ENCODE results near the gene AMHR2. TPM values are rescaled to one million over a fixed set of nuclear protein-coding genes. Genes with fewer than 3 reads are reported as not detected.
"Not testable (repeated sequence)": the region's sequence is repeated elsewhere in the genome, so short reads cannot be mapped to it uniquely, and the experiment has no call there.

AMHR2 gene
- polyA plus RNA-seq, 1 experiment = not detected

- ChIA-PET CTCF (interaction anchor here (0.5 to 2.1 kb wide), 4 partner anchors 20 to 832 kb away, joined by 3 to 6 read pairs (median 4); no protein-coding TSS in a partner anchor), POLR2A (interaction anchor here (0.5 to 0.7 kb wide), 4 partner anchors 20 to 218 kb away, joined by 3 to 16 read pairs (median 3); partner anchors contain the start of gene AAAS)
- DNase-seq (ENCODE audit: low read depth) = peak; percentile 99
- Histone ChIP-seq H3K4me3 (ENCODE audit: low read depth, low read length) (peak within 1 kb of the TSS; percentile 67), H3K36me3 (ENCODE audit: control insufficient read depth, insufficient read depth, low read length) (peaks cover 2% of the 10 kb centered on the region), H3K27me3 (ENCODE audit: control insufficient read depth, insufficient read depth, low read length) (no peaks in the 10 kb centered on the region)
- TF ChIP-seq, protein P1, sequence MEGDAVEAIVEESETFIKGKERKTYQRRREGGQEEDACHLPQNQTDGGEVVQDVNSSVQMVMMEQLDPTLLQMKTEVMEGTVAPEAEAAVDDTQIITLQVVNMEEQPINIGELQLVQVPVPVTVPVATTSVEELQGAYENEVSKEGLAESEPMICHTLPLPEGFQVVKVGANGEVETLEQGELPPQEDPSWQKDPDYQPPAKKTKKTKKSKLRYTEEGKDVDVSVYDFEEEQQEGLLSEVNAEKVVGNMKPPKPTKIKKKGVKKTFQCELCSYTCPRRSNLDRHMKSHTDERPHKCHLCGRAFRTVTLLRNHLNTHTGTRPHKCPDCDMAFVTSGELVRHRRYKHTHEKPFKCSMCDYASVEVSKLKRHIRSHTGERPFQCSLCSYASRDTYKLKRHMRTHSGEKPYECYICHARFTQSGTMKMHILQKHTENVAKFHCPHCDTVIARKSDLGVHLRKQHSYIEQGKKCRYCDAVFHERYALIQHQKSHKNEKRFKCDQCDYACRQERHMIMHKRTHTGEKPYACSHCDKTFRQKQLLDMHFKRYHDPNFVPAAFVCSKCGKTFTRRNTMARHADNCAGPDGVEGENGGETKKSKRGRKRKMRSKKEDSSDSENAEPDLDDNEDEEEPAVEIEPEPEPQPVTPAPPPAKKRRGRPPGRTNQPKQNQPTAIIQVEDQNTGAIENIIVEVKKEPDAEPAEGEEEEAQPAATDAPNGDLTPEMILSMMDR (IDR thresholded peaks at IDR 0.05; ENCODE audit: insufficient read depth, low read depth, low read length) = no peak
Observed at GRCh38 chr12:53441040-53441833, 17.6 kb downstream of the AMHR2 start, which contains the start of gene PRR13. Gene PRR13 (plus strand): TSS chr12:53441734. CDS start chr12:53442715, 981 bp downstream.

- POLR2A ChIA-PET = no interaction called here
- TF ChIP-seq, protein P1 (IDR thresholded peaks at IDR 0.05; ENCODE audit: insufficient read depth, low read depth, low read length) = no peak
- Histone ChIP-seq H3K27me3 (ENCODE audit: control insufficient read depth, insufficient read depth, low read length) (no peaks in the 10 kb centered on the region), H3K36me3 (ENCODE audit: control insufficient read depth, insufficient read depth, low read length) (peaks cover 2% of the 10 kb centered on the region), H3K4me3 (ENCODE audit: low read depth, low read length) (no peak overlapping the region)
- CTCF ChIA-PET = interaction anchor here (0.9 kb wide), 1 partner anchor 23 kb away, joined by 4 read pairs; no protein-coding TSS in a partner anchor
- DNase-seq (ENCODE audit: low read depth) = no peak
Observed at GRCh38 chr12:53443955-53444354, 20.3 kb downstream of the AMHR2 start.

- H3K4me3 ChIP-seq (ENCODE audit: low read depth, low read length); POLR2A ChIA-PET; DNase-seq (ENCODE audit: low read depth); H3K36me3 ChIP-seq (ENCODE audit: control insufficient read depth, insufficient read depth, low read length); H3K27me3 ChIP-seq (ENCODE audit: control insufficient read depth, insufficient read depth, low read length): not testable (repeated sequence)
- CTCF ChIA-PET = interaction anchor here (0.9 kb wide), 1 partner anchor 24 kb away, joined by 4 read pairs; no protein-coding TSS in a partner anchor
Observed at GRCh38 chr12:53444593-53445325, 21.1 kb downstream of the AMHR2 start.

DNA sequence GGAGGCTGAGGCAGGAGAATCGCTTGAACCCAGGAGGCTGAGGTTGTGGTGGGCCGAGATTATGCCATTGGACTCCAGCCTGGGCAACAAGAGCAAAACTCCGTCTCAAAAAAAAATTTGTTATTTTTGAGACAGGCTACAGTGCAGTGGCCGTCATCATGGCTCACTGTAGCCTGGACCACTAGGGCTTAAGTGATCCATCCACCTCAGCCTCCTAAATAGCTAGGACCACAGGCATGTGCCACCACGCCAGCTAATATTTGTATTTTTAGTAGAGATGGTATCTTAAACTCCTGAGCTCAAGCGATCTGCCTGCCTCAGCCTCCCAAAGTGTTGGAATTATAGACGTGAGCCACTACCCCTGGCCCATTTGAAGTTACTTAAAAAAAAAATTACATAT, 27.3 kb downstream of the AMHR2 start:
- no peaks in the 10 kb centered on the region for H3K27me3 ChIP-seq (ENCODE audit: control insufficient read depth, insufficient read depth, low read length)
- no peak overlapping the region for H3K4me3 ChIP-seq (ENCODE audit: low read depth, low read length)
- POLR2A ChIA-PET = no interaction called here
- CTCF ChIA-PET = interaction anchor here (0.5 to 1.8 kb wide), 3 partner anchors 26 to 126 kb away, joined by 3 to 5 read pairs (median 3); no protein-coding TSS in a partner anchor
- peaks cover 7% of the 10 kb centered on the region for H3K36me3 ChIP-seq (ENCODE audit: control insufficient read depth, insufficient read depth, low read length)
- no peak for DNase-seq (ENCODE audit: low read depth)
- TF ChIP-seq, protein P1 (IDR thresholded peaks at IDR 0.05; ENCODE audit: insufficient read depth, low read depth, low read length) = no peak

GRCh38 chr12:53451661-53452158, 28.1 kb downstream of the AMHR2 start, which contains the start of gene PCBP2:
Gene PCBP2 (plus strand): TSS chr12:53452102. CDS start chr12:53454801, 2,699 bp downstream.
- ChIA-PET POLR2A (no interaction called here), CTCF (interaction anchor here (1.8 kb wide), 1 partner anchor 126 kb away, joined by 5 read pairs; no protein-coding TSS in a partner anchor)

More at GRCh38 chr12:53451661-53452158, 28.1 kb downstream of the AMHR2 start, which contains the start of gene PCBP2:
- Histone ChIP-seq H3K36me3 (ENCODE audit: control insufficient read depth, insufficient read depth, low read length) (peaks cover 9% of the 10 kb centered on the region), H3K4me3 (ENCODE audit: low read depth, low read length) (peak within 1 kb of the TSS; percentile 97), H3K27me3 (ENCODE audit: control insufficient read depth, insufficient read depth, low read length) (no peaks in the 10 kb centered on the region)
- DNase-seq (ENCODE audit: low read depth) = peak; percentile 94
- TF ChIP-seq, protein P1 (IDR thresholded peaks at IDR 0.05; ENCODE audit: insufficient read depth, low read depth, low read length) = peak; percentile 92
